Breast epithelium (tissue), 3 donors: ENCODE data around the gene KCTD19.

Experiments
- POLR2AphosphoS5 ChIP-seq, 3 donors: sonication (generic); formaldehyde crosslinking; IDR thresholded peaks; one replicate each; pipeline ENCODE4 v1.6.1; 2017; ENCODE audit warnings: antibody characterized with exemption in 3 of 3
- TF ChIP-seq, protein P1 (sequence below), 3 donors: fragments of 450-650 bp; IDR thresholded peaks; one replicate each; pipeline ENCODE4 v1.5.1; 2016 to 2017; ENCODE audit warnings: antibody characterized with exemption in 3 of 3, mild to moderate bottlenecking in 3 of 3, moderate library complexity in 3 of 3

GRCh38 chr16:67263201-67263600 lies 63.3 kb downstream of the KCTD19 start:
- TF ChIP-seq, protein P1, sequence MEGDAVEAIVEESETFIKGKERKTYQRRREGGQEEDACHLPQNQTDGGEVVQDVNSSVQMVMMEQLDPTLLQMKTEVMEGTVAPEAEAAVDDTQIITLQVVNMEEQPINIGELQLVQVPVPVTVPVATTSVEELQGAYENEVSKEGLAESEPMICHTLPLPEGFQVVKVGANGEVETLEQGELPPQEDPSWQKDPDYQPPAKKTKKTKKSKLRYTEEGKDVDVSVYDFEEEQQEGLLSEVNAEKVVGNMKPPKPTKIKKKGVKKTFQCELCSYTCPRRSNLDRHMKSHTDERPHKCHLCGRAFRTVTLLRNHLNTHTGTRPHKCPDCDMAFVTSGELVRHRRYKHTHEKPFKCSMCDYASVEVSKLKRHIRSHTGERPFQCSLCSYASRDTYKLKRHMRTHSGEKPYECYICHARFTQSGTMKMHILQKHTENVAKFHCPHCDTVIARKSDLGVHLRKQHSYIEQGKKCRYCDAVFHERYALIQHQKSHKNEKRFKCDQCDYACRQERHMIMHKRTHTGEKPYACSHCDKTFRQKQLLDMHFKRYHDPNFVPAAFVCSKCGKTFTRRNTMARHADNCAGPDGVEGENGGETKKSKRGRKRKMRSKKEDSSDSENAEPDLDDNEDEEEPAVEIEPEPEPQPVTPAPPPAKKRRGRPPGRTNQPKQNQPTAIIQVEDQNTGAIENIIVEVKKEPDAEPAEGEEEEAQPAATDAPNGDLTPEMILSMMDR (IDR thresholded peaks at IDR 0.05) = no peak
- no peak for TF ChIP-seq POLR2AphosphoS5 (IDR thresholded peaks at IDR 0.05)
